GM18858 (cell line): Measurements from ENCODE around the gene RHOT2.
"Not testable (repeated sequence)": the region's sequence is repeated elsewhere in the genome, so short reads cannot be mapped to it uniquely, and the experiment has no call there.

Experiments
- ATAC-seq: cut with Tn5 transposase; IDR thresholded peaks from one replicate; pipeline ENCODE4 v1.9.1; 2021; ENCODE audit not compliant: unreplicated experiment

RHOT2 gene

DNA sequence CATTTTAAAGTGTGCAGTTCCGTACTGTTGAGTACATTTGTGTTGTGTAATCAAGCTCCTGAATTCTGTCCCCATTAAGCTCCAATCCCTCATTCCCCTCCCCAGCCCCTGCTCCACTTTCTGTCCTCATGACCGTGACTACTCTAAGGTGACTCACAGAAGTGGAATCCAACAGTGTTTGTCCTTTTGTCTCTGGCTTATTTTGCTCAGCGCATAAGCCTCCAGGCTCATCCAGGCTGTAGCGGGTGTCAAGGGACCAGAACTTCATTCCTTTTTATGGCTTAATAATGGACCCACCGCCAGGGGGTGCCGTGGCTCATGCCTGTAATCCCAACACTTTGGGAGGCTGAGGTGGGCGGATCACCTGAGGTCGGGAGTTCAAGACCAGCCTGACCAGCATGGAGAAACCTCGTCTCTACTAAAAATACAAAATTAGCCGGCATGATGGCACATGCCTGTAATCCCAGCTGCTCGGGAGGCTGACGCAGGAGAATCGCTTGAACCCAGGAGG lies 44.9 kb downstream of the RHOT2 start:
- ATAC-seq: not testable (repeated sequence)

GRCh38 chr16:714079-714478 lies 46.1 kb downstream of the RHOT2 start:
- no peak for ATAC-seq

DNA sequence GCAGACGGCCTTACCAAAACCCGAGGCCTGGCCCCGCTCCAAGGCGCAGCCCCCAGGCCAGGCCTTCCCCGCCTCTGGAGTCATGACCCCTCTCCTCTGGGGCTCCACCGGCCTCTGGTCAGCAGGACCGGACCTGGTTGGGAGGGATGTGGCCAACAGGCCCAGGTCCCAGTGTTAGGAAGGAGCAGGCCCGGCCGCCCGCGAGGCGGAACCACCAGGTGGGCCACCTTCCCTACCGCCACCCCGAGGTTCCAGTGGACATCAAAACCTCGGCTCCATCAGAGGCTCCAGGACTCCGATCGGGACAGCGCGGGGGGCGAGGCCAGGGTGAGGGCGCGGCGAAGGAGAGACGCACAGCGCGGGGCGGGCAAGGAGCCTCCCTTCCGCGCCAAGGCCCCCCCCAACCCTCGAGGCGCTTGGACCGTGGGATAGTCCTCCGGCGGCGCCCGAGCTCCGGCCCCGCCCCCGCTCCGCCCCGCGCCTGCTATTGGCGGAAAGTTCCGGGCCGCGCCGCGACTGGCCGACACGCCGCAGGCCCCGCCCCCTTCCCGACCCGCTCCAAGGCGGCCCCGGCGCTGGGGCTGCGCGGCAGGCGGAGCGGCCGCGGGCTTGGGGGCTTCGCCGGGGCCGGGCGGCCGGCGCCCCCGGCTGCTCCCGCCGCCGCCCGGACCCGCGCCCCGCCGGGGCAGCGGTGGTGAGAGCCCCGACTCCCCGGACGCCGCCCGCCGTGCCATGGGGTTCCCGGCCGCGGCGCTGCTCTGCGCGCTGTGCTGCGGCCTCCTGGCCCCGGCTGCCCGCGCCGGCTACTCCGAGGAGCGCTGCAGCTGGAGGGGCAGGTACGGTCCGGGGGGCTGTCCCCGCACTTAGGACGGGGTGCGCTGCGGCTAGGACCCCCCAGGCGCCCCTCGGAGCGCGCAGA lies 46.9 kb downstream of the RHOT2 start, which contains the start of gene METRN:
METRN (plus strand) TSS at position 561 of the 919 bp plus-strand sequence; CDS start at position 733, 172 bp downstream.
- no peak for ATAC-seq

DNA sequence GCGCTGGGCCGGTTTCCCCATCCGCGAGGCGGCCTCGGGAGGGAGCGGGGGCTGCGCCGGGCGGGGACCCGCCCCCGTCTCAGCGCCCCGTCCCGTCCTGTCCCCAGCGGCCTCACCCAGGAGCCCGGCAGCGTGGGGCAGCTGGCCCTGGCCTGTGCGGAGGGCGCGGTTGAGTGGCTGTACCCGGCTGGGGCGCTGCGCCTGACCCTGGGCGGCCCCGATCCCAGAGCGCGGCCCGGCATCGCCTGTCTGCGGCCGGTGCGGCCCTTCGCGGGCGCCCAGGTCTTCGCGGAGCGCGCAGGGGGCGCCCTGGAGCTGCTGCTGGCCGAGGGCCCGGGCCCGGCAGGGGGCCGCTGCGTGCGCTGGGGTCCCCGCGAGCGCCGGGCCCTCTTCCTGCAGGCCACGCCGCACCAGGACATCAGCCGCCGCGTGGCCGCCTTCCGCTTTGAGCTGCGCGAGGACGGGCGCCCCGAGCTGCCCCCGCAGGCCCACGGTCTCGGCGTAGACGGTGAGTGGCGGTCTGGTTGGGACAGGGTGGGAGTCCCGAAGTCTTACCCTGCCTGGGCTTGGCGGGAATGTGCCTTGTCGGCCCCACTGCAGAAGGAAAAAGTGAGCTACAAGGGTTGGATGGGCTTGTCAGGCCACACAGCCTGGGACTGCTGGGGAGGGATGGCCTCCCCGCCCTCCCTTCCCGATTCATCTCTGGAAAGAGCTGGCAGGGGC lies 47.7 kb downstream of the RHOT2 start:
- no peak for ATAC-seq

DNA sequence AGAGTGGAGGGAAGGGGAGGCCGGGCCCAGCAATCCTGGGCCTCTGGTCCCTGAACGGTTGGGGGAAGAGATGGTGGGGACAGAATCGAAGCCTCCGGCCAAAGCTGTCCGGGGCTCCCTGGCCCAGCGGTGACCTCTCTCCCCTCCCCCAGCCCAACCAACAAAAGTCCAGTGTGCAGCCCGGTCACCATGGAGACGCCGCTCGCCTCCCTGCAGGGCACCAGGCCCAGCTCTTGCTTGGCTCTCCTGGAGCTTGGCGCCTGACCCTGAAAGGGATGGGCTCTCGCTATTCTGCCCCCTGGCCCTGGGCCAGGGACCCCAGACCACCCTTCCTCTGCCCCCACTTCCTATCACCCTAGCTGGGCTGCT lies 48.3 kb downstream of the RHOT2 start:
- ATAC-seq: no peak

DNA sequence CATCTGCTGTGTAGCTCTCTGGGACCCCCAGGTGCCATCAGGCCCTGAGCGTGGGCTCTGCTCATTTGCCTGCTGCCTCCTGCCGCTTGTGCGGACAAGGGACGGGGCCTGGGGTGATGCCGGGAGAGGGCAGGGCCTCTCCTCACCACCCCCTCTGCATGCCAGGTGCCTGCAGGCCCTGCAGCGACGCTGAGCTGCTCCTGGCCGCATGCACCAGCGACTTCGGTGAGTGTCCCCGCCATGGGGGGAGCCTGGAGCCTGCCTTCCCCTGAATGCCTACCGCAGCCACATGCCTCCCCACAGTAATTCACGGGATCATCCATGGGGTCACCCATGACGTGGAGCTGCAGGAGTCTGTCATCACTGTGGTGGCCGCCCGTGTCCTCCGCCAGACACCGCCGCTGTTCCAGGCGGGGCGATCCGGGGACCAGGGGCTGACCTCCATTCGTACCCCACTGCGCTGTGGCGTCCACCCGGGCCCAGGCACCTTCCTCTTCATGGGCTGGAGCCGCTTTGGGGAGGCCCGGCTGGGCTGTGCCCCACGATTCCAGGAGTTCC lies 48.9 kb downstream of the RHOT2 start:
- no peak for ATAC-seq

DNA sequence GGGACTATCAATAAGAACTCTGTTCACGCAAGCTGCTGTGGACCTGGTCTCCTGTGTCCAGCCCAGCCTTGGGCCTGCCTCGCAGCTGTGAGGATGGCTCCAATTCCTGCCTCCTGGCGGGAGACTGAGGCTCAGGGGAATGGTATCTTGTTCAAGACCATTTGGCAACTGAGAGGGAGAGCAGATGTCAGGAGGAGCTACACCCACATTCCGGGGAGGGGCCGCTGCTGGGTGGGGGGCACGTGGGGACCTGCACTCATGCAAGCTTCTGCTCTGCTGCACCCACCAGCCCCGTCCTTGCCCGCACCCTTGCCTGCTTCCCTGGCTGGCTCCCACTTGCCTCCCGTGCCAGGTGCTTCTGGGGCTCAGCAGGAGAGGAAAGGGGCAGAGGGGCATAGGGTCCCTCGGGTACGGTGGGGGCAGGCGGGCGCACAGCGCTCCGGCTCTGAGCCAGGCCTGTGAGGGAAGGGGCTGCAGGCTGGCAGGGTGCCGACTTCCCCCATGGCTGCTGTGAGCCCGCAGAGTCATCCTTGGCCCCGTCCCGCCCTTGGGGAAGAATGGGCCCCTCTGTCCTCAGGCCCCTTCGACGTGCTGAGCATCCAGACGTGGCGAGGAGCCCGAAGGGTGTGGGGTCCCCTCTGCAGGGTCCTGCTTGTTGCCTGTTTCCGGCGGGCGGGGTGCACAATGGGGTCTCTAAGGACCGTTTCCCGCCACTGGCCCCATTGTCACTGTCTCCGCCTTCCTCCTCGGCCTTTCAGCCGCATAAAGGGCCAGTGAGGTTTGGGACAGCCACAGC lies 49.7 kb downstream of the RHOT2 start:
- no peak for ATAC-seq

DNA sequence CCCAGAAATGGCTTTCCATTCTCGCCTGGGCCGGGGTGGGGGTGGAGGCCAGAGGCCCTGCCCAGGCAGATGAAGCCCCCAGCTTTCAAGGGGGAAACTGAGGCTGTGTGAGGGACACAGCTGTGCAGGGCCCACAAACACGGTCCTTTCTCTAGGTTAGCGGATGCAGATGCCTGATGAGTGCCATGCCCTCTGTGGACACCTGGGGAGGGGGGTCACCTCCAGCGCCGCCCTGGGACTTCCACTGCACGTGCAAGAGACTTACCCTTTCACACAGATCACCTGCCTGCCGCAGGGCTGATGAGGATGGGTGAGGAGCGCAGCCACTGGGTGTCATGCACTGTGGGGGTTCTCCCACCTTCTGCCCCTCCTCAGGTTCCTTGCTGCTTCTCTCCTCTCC lies 50.5 kb downstream of the RHOT2 start:
- no peak for ATAC-seq

DNA sequence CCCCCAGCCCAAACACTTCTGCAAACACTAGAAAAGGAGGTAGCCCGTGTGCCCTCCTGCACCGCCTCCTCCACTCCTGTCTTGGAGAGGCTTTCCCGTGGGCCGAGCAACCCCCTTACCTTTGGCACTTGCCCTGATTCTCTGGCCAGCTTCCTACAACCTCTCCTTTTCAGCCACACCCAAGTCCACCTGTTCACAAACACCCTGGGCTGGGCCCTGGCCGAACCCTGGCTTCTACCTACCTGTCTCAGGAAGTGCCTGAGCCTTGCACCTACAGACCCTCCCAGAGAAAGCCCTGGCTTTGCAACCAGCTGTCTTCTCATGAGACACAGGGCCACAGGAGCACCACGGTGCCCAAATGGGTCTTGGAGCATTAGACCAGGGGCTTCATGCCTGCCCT lies 51.0 kb downstream of the RHOT2 start:
- no peak for ATAC-seq

- ATAC-seq: no peak
Observed at GRCh38 chr16:719815-720446, 52.0 kb downstream of the RHOT2 start.

- ATAC-seq: peak; percentile 15
Observed at GRCh38 chr16:720447-720989, 52.6 kb downstream of the RHOT2 start.

GRCh38 chr16:720990-721764 lies 53.2 kb downstream of the RHOT2 start, which contains the start of gene ANTKMT:
TSS of gene ANTKMT (plus strand) at chr16:721146. CDS start at chr16:721275, 129 bp downstream.
- ATAC-seq: peak; percentile 53

DNA sequence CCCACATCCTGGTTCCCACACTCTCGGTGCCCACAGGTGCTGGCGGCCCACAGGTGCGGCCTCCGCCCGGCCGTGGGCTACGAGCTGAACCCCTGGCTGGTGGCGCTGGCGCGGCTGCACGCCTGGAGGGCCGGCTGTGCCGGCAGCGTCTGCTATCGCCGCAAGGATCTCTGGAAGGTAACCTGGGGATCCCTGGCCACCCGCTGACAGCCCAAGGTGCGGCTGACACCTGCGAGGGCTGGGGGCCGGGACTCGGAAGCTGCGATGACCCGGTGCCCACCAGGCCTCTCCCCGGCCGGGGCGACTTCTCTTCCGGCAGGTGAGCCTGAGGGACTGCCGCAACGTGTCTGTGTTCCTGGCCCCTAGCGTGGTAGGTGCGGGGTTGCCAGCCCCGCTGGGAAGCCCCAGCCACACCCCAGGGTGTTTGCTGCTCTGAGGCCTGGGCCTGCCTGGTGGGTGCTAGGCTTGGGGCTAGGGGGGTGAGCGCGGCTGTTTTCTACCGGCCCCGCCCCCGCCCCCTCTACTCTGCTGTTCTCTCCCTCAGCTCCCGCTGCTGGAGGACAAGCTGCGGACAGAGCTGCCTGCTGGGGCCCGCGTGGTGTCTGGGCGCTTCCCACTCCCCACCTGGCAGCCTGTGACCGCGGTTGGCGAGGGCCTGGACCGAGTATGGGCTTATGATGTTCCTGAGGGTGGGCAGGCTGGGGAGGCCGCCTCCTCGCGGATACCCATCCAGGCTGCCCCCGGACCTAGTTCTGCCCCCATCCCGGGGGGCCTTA lies 54.0 kb downstream of the RHOT2 start:
- no peak for ATAC-seq

DNA sequence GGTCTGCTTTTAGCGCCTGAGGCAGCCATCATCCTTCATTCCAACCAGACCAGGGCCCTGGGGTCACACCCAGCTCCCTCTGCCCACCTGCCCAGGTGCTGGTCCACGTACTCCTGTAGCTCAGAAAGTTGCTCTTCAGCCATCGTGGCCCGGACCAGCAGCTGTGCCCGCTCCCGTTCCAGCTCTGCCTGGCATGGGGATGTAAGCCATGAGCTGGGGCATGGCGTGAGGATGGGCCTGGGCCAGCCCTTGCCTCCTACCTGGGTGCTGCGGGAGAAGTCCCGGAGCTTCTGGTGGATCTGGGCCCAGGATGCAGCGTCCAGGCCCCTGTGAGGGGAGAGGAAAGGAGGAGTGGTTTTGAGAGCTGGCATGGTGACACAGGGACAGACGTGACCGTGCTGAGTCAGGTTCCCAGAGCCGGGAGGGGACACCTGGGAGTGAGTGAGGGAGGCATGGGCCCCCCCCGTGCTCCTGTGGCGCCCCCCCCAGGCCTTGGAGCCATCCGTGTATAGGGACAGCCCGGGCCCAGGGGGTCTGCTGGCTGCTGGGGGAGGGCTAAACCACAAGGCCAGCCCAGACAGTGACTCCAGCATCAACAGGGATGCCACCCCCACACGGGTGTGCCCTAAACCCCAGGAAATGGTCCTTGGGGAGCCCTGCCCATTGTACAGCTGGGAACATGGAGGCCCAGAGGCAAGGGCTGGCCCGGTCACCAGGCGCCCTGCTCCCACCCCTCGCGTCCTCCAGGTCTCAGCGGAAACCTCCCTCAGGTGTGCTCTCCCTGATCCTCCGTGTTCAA lies 55.1 kb downstream of the RHOT2 start:
- no peak for ATAC-seq

- no peak for ATAC-seq
Observed at GRCh38 chr16:723695-724094, 55.8 kb downstream of the RHOT2 start.
